ENCODE data around the gene SLC8A2. TPM values are rescaled to one million over a fixed set of nuclear protein-coding genes. Genes with fewer than 3 reads are reported as not detected.
A peak's percentile ranks its signal among the peaks of the same experiment; 100 is the strongest.

Gene SLC8A2, protein sequence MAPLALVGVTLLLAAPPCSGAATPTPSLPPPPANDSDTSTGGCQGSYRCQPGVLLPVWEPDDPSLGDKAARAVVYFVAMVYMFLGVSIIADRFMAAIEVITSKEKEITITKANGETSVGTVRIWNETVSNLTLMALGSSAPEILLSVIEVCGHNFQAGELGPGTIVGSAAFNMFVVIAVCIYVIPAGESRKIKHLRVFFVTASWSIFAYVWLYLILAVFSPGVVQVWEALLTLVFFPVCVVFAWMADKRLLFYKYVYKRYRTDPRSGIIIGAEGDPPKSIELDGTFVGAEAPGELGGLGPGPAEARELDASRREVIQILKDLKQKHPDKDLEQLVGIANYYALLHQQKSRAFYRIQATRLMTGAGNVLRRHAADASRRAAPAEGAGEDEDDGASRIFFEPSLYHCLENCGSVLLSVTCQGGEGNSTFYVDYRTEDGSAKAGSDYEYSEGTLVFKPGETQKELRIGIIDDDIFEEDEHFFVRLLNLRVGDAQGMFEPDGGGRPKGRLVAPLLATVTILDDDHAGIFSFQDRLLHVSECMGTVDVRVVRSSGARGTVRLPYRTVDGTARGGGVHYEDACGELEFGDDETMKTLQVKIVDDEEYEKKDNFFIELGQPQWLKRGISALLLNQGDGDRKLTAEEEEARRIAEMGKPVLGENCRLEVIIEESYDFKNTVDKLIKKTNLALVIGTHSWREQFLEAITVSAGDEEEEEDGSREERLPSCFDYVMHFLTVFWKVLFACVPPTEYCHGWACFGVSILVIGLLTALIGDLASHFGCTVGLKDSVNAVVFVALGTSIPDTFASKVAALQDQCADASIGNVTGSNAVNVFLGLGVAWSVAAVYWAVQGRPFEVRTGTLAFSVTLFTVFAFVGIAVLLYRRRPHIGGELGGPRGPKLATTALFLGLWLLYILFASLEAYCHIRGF
- polyA plus RNA-seq (2013, experiment 1 of 2), result 2.1 TPM
- polyA plus RNA-seq (2013, experiment 2 of 2), result 2.6 TPM

DNA sequence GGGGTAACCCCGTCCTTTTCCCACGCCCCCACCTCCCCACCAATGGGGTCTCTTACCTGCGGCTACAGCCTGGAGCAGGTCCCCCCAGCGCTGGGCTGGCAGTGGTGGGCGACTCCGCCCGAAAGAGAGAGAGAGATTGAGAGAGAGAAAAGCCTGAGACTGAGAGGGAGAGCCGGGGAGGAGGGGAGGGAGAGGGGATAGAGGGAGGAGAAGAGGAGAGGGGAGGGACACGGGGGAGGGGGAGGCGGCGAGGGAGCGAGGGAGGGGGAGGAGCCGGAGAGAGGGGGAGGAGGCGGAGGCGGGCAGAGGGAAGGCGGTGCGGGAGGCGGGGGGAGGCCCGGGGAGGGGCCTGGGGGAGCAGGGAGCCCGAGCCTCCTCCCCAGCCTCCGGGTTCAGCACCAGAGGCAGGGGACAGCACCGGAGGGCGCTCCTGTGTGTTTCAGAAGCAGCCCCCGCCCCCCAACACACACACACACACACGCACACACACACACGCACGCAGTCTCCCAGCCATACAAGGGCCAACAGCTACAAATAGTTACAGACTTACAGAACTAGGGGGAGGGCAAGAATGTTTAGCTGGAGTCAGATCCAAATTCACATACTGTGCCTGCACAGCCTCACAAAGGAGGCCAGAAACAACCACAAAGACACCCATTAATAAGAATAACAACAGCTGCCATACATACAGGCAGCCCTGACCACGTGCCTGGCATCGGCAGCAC lies at the start of gene SLC8A2:
Gene SLC8A2 (minus strand): TSS at position 161 of the 725 bp plus-strand sequence. CDS start 5,490 bp downstream, outside the sequence.
- no peaks in the 10 kb centered on the region for H3K36me3 ChIP-seq (ENCODE audit: control insufficient read depth, insufficient read depth, low read length)
- no peaks in the 10 kb centered on the region for H3K9me3 ChIP-seq (ENCODE audit: control insufficient read depth, low read length)
- H3K4me3 ChIP-seq (ENCODE audit: extremely low read depth, insufficient read depth, low read length, poor library complexity, severe bottlenecking), result peak within 1 kb of the TSS; percentile 38
- H3K27ac ChIP-seq (ENCODE audit: low read depth, low read length, severe bottlenecking), result no peak within 1 kb of the TSS
- 12 to 55% methylated on average over 2 to 7 of the region's 29 CpGs for WGBS, 2 experiments (ENCODE audit: insufficient coverage in 2 of 2)
- no peaks in the 10 kb centered on the region for H3K4me1 ChIP-seq (ENCODE audit: control insufficient read depth, insufficient read depth, low read length, poor library complexity, severe bottlenecking)

DNA sequence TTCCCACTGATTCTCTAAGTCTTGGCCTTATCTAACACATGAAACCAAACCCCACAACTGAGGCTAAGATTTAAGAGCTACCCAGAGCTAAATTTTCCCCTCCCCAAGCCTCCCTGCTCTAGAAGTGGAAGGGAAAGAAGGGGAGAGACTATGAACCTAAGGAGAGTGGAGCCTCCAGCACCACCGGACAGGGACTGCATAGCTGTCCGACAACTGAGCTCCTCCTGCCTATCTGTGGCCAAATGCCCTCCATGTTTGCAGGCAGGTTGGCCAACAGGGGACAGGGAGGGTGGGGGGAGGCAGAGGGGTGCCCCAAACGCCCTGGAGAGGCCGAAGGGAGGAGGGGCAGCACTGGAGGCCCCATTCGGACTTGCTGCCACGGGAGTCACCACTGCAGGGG lies 49.1 kb upstream of the SLC8A2 start:
- Histone ChIP-seq H3K4me1 (ENCODE audit: control insufficient read depth, insufficient read depth, low read length, poor library complexity, severe bottlenecking) (peaks cover 9% of the 10 kb centered on the region), H3K9me3 (ENCODE audit: control insufficient read depth, low read length) (no peaks in the 10 kb centered on the region), H3K4me3 (ENCODE audit: extremely low read depth, insufficient read depth, low read length, poor library complexity, severe bottlenecking) (no peak overlapping the region), H3K27ac (ENCODE audit: low read depth, low read length, severe bottlenecking) (no peak overlapping the region), H3K36me3 (ENCODE audit: control insufficient read depth, insufficient read depth, low read length) (no peaks in the 10 kb centered on the region)
- WGBS, 2 experiments (ENCODE audit: insufficient coverage in 2 of 2), result 89 to 93% methylated on average over 6 of the region's 6 CpGs

- 80 to 87% methylated on average over 9 to 10 of the region's 10 CpGs for WGBS, 2 experiments (ENCODE audit: insufficient coverage in 2 of 2)
- H3K9me3 ChIP-seq (ENCODE audit: control insufficient read depth, low read length), result no peaks in the 10 kb centered on the region
- no peak overlapping the region for H3K4me3 ChIP-seq (ENCODE audit: extremely low read depth, insufficient read depth, low read length, poor library complexity, severe bottlenecking)
- no peak overlapping the region for H3K27ac ChIP-seq (ENCODE audit: low read depth, low read length, severe bottlenecking)
- no peaks in the 10 kb centered on the region for H3K36me3 ChIP-seq (ENCODE audit: control insufficient read depth, insufficient read depth, low read length)
- H3K4me1 ChIP-seq (ENCODE audit: control insufficient read depth, insufficient read depth, low read length, poor library complexity, severe bottlenecking), result peaks cover 9% of the 10 kb centered on the region
Measured at GRCh38 chr19:47520343-47520806, 48.7 kb upstream of the SLC8A2 start.

DNA sequence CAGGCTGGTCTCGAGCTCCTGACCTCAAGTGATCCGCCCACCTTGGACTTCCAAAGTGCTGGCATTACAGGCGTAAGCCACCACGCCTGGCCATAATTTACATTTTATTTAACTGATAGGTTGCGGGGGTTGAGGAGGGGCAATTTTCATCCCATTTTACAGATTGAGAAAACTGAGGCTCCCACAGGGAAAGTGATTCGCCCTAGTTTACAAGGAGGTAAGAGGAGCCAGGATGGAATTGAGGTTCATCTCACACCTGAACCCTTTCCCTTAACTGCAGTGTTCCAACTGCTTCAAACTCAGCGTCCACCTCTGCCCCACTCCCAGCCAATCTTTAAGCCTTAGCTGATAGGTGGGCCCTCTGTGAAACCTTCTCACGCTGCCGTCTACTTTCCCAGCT lies 47.2 kb upstream of the SLC8A2 start:
- no peaks in the 10 kb centered on the region for H3K9me3 ChIP-seq (ENCODE audit: control insufficient read depth, low read length)
- peaks cover 8% of the 10 kb centered on the region for H3K4me1 ChIP-seq (ENCODE audit: control insufficient read depth, insufficient read depth, low read length, poor library complexity, severe bottlenecking)
- no peaks in the 10 kb centered on the region for H3K36me3 ChIP-seq (ENCODE audit: control insufficient read depth, insufficient read depth, low read length)
- H3K4me3 ChIP-seq (ENCODE audit: extremely low read depth, insufficient read depth, low read length, poor library complexity, severe bottlenecking), result no peak overlapping the region
- H3K27ac ChIP-seq (ENCODE audit: low read depth, low read length, severe bottlenecking), result no peak overlapping the region
- 87 to 88% methylated on average over 3 to 8 of the region's 9 CpGs for WGBS, 2 experiments (ENCODE audit: insufficient coverage in 2 of 2)

GRCh38 chr19:47518139-47518538 lies 46.4 kb upstream of the SLC8A2 start:
- 100% methylated on average over 1 to 3 of the region's 4 CpGs for WGBS, 2 experiments (ENCODE audit: insufficient coverage in 2 of 2)
- Histone ChIP-seq H3K9me3 (ENCODE audit: control insufficient read depth, low read length) (no peaks in the 10 kb centered on the region), H3K4me1 (ENCODE audit: control insufficient read depth, insufficient read depth, low read length, poor library complexity, severe bottlenecking) (peaks cover 9% of the 10 kb centered on the region), H3K4me3 (ENCODE audit: extremely low read depth, insufficient read depth, low read length, poor library complexity, severe bottlenecking) (no peak overlapping the region), H3K36me3 (ENCODE audit: control insufficient read depth, insufficient read depth, low read length) (no peaks in the 10 kb centered on the region), H3K27ac (ENCODE audit: low read depth, low read length, severe bottlenecking) (no peak overlapping the region)

GRCh38 chr19:47514869-47515588 lies 43.3 kb upstream of the SLC8A2 start, which contains the start of gene NAPA:
Gene NAPA, minus strand, starts transcription at chr19:47515063. Its CDS starts 123 bp downstream, at chr19:47514940.
- WGBS, 2 experiments (ENCODE audit: insufficient coverage in 2 of 2), result 0% methylated on average over 73 to 74 of the region's 78 CpGs

DNA sequence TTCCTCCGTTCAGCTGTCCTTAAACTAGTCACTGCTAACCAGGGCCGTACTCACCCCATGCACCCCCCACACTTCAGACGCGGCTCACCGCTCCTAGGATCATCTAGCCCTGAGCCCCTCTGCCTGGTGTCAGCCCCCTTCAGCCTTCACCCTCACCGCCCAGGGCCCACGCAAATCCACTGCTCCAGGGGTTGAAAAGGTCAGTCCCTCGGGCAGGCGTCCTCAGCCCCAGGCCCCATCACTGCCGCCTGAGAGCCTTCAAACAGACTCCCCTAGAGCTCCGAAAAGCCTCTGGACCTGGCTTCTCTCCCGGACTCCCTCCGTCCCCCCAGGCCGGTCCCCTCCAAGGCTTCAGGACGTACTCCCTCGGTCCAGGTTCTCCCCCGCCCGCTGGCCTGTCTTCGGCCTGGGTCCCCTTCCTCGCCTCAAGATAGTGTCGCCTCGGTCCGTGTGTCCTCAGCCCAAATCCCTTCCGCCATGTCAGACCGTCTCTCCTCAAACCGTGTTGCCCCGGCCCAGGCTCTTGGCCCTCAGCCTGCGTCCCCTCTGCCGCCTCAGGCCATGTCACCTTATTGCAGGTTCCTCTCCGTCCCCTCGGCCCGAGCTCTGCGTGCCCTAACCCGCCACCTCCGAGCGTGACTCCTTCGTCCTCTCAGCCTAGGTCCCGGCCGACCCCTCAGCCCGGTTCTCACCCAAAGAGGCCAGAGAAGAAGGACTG lies 42.6 kb upstream of the SLC8A2 start:
- Histone ChIP-seq H3K4me3 (ENCODE audit: extremely low read depth, insufficient read depth, low read length, poor library complexity, severe bottlenecking) (peak overlapping the region; percentile 98), H3K4me1 (ENCODE audit: control insufficient read depth, insufficient read depth, low read length, poor library complexity, severe bottlenecking) (peaks cover 16% of the 10 kb centered on the region), H3K27ac (ENCODE audit: low read depth, low read length, severe bottlenecking) (peak overlapping the region; percentile 93), H3K36me3 (ENCODE audit: control insufficient read depth, insufficient read depth, low read length) (peaks cover 10% of the 10 kb centered on the region), H3K9me3 (ENCODE audit: control insufficient read depth, low read length) (no peaks in the 10 kb centered on the region)
- WGBS, 2 experiments (ENCODE audit: insufficient coverage in 2 of 2), result 8 to 10% methylated on average over 34 to 36 of the region's 40 CpGs

More at GRCh38 chr19:47514869-47515588, 43.3 kb upstream of the SLC8A2 start, which contains the start of gene NAPA:
- H3K27ac ChIP-seq (ENCODE audit: low read depth, low read length, severe bottlenecking), result peak within 1 kb of the TSS; percentile 93
- H3K9me3 ChIP-seq (ENCODE audit: control insufficient read depth, low read length), result no peaks in the 10 kb centered on the region
- H3K36me3 ChIP-seq (ENCODE audit: control insufficient read depth, insufficient read depth, low read length), result peaks cover 9% of the 10 kb centered on the region
- H3K4me3 ChIP-seq (ENCODE audit: extremely low read depth, insufficient read depth, low read length, poor library complexity, severe bottlenecking), result peak within 1 kb of the TSS; percentile 98
- H3K4me1 ChIP-seq (ENCODE audit: control insufficient read depth, insufficient read depth, low read length, poor library complexity, severe bottlenecking), result peaks cover 16% of the 10 kb centered on the region

GRCh38 chr19:47512948-47513319 lies 41.2 kb upstream of the SLC8A2 start:
- 81 to 86% methylated on average over 7 to 8 of the region's 8 CpGs for WGBS, 2 experiments (ENCODE audit: insufficient coverage in 2 of 2)
- no peaks in the 10 kb centered on the region for H3K9me3 ChIP-seq (ENCODE audit: control insufficient read depth, low read length)
- H3K4me1 ChIP-seq (ENCODE audit: control insufficient read depth, insufficient read depth, low read length, poor library complexity, severe bottlenecking), result peaks cover 19% of the 10 kb centered on the region
- no peak overlapping the region for H3K27ac ChIP-seq (ENCODE audit: low read depth, low read length, severe bottlenecking)
- H3K36me3 ChIP-seq (ENCODE audit: control insufficient read depth, insufficient read depth, low read length), result peaks cover 10% of the 10 kb centered on the region
- peak overlapping the region; percentile 98 for H3K4me3 ChIP-seq (ENCODE audit: extremely low read depth, insufficient read depth, low read length, poor library complexity, severe bottlenecking)

GRCh38 chr19:47512183-47512947 lies 40.7 kb upstream of the SLC8A2 start:
- Histone ChIP-seq H3K36me3 (ENCODE audit: control insufficient read depth, insufficient read depth, low read length) (peaks cover 10% of the 10 kb centered on the region), H3K27ac (ENCODE audit: low read depth, low read length, severe bottlenecking) (no peak overlapping the region), H3K9me3 (ENCODE audit: control insufficient read depth, low read length) (no peaks in the 10 kb centered on the region), H3K4me3 (ENCODE audit: extremely low read depth, insufficient read depth, low read length, poor library complexity, severe bottlenecking) (peak overlapping the region; percentile 98), H3K4me1 (ENCODE audit: control insufficient read depth, insufficient read depth, low read length, poor library complexity, severe bottlenecking) (peaks cover 19% of the 10 kb centered on the region)
- WGBS, 2 experiments (ENCODE audit: insufficient coverage in 2 of 2), result 85 to 92% methylated on average over 10 to 11 of the region's 11 CpGs
